MM.1S (cell line): ENCODE data around the gene ADAMTS6.

Source experiments
- DNase-seq: peaks from one replicate; pipeline ENCODE4 v3.0.0-alpha.2; 2015
- H2AFZ ChIP-seq: fragments of 300-600 bp; sonication (generic); 2 replicates; pipeline ENCODE4 v1.6.0; 2016; ENCODE audit warnings: antibody characterized with exemption, low read length
- H3F3A ChIP-seq: fragments of 300-600 bp; sonication (generic); 2 replicates; pipeline ENCODE4 v1.6.1; 2016; ENCODE audit warnings: mild to moderate bottlenecking, antibody characterized with exemption, low read length, moderate library complexity, mixed read lengths; ENCODE audit not compliant: insufficient read depth
- H3K27ac ChIP-seq: fragments of 300-600 bp; sonication (generic); 2 replicates; pipeline ENCODE4 v1.5.1; 2016; ENCODE audit warnings: mild to moderate bottlenecking, low read length
- H3K27me3 ChIP-seq: fragments of 300-600 bp; sonication (generic); replicated peaks from 2 replicates; pipeline ENCODE4 v1.6.0; 2016; ENCODE audit warnings: low read length; ENCODE audit not compliant: insufficient read depth
- H3K36me3 ChIP-seq: fragments of 300-600 bp; sonication (generic); replicated peaks from 2 replicates; pipeline ENCODE4 v1.6.1; 2016; ENCODE audit warnings: mild to moderate bottlenecking, low read length, mixed read lengths; ENCODE audit not compliant: insufficient read depth
- H3K4me1 ChIP-seq: fragments of 300-600 bp; sonication (generic); 2 replicates; pipeline ENCODE4 v1.6.1; 2016; ENCODE audit warnings: low read length, mixed read lengths
- H3K4me2 ChIP-seq: fragments of 300-600 bp; sonication (generic); 2 replicates; pipeline ENCODE4 v1.6.0; 2016; ENCODE audit warnings: low read depth, low read length
- H3K4me3 ChIP-seq: fragments of 300-600 bp; sonication (generic); 2 replicates; pipeline ENCODE4 v1.5.1; 2016; ENCODE audit warnings: low read length, mixed read lengths
- H3K79me2 ChIP-seq: fragments of 300-600 bp; sonication (generic); 2 replicates; pipeline ENCODE4 v1.6.1; 2016; ENCODE audit warnings: mixed run types, low read length, mixed read lengths
- H3K9ac ChIP-seq: fragments of 300-600 bp; sonication (generic); 2 replicates; pipeline ENCODE4 v1.6.1; 2016; ENCODE audit warnings: low read length, mixed read lengths
- H3K9me2 ChIP-seq: fragments of 300-600 bp; sonication (generic); replicated peaks from 2 replicates; pipeline ENCODE4 v1.6.1; 2016; ENCODE audit warnings: mild to moderate bottlenecking, low read length, mixed read lengths; ENCODE audit not compliant: insufficient read depth
- H3K9me3 ChIP-seq: fragments of 300-600 bp; sonication (generic); replicated peaks from 2 replicates; pipeline ENCODE4 v1.6.1; 2016; ENCODE audit warnings: mild to moderate bottlenecking, low read length, mixed read lengths; ENCODE audit not compliant: insufficient read depth
- H4K20me1 ChIP-seq: fragments of 300-600 bp; sonication (generic); 2 replicates; pipeline ENCODE4 v1.6.1; 2016; ENCODE audit warnings: mild to moderate bottlenecking, low read length, moderate library complexity, mixed read lengths; ENCODE audit not compliant: insufficient read depth
- EZH2 ChIP-seq: fragments of 300-600 bp; sonication (generic); optimal IDR thresholded peaks from 2 replicates; pipeline ENCODE3; 2017; ENCODE audit warnings: low read depth, mild to moderate bottlenecking, antibody characterized with exemption, low read length, mixed read lengths
- EZH2phosphoT487 ChIP-seq: fragments of 300-600 bp; sonication (generic); IDR thresholded peaks from 2 replicates; pipeline ENCODE4 v1.6.1; 2018; ENCODE audit warnings: antibody characterized with exemption, low read length
- TF ChIP-seq, protein P1 (sequence below): fragments of 300-600 bp; sonication (generic); IDR thresholded peaks from 2 replicates; pipeline ENCODE4 v1.5.1; 2016; ENCODE audit warnings: antibody characterized with exemption, low read length, mixed read lengths

Gene ADAMTS6

DNA sequence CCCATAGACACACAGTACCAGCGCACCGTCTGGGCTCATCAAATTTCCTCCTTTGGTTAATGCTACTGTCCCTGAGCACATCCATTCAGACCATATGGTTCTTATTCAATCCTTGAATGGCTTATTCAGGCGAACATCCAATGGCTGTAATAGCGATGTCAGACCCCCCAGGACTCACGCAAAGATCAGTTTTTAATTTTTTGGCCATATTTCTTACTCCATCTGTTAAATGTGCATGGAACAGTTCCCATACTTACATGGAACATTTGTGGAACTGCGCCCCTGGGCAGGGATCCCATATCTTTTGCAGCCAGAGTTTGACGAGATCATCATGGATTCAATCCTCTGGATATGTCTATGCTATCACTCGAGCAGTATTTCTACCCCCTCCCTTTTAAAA, 213.2 kb downstream of the ADAMTS6 start:
- H3K27me3 ChIP-seq = no peaks in the 10 kb centered on the region
- TF ChIP-seq EZH2 (no peak), EZH2phosphoT487 (no peak)
- TF ChIP-seq, protein P1, sequence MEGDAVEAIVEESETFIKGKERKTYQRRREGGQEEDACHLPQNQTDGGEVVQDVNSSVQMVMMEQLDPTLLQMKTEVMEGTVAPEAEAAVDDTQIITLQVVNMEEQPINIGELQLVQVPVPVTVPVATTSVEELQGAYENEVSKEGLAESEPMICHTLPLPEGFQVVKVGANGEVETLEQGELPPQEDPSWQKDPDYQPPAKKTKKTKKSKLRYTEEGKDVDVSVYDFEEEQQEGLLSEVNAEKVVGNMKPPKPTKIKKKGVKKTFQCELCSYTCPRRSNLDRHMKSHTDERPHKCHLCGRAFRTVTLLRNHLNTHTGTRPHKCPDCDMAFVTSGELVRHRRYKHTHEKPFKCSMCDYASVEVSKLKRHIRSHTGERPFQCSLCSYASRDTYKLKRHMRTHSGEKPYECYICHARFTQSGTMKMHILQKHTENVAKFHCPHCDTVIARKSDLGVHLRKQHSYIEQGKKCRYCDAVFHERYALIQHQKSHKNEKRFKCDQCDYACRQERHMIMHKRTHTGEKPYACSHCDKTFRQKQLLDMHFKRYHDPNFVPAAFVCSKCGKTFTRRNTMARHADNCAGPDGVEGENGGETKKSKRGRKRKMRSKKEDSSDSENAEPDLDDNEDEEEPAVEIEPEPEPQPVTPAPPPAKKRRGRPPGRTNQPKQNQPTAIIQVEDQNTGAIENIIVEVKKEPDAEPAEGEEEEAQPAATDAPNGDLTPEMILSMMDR = no peak

DNA sequence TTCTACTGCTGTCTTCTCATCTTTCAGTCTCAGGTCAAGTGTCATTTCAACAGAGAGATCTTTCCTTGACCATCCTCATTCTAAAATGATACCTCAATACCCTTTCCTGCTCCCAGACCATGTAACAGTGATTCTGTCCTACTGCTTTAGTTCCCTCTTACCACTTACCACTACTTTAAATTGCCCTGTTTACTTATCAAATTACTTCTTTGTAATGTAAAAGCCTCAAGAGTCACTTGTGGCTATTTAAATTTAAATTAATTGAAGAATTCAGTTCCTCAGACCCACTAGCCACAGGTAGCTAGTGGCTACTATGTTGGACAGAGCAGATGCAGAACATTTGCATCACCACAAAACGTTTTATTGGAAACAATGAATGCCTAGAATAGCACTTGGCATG, 217.3 kb downstream of the ADAMTS6 start:
- Histone ChIP-seq H3K36me3 (no peaks in the 10 kb centered on the region), H3K79me2 (no peaks in the 10 kb centered on the region), H3K9ac (no peak overlapping the region), H3K4me3 (no peak overlapping the region), H2AFZ (no peak overlapping the region), H3K4me2 (no peak overlapping the region), H3K9me2 (no peaks in the 10 kb centered on the region), H3K27ac (no peak overlapping the region), H3K4me1 (no peaks in the 10 kb centered on the region), H4K20me1 (no peaks in the 10 kb centered on the region), H3K27me3 (no peaks in the 10 kb centered on the region), H3F3A (no peaks in the 10 kb centered on the region), H3K9me3 (no peaks in the 10 kb centered on the region)
- TF ChIP-seq EZH2 (no peak), EZH2phosphoT487 (no peak)
- TF ChIP-seq, protein P1 = no peak
- DNase-seq = no peak

More for the DNA sequence above, 213.2 kb downstream of the ADAMTS6 start:
- Histone ChIP-seq H4K20me1 (no peaks in the 10 kb centered on the region), H3K36me3 (no peaks in the 10 kb centered on the region), H3K9me3 (no peaks in the 10 kb centered on the region), H3K9ac (no peak overlapping the region), H3K4me2 (no peak overlapping the region), H3K79me2 (no peaks in the 10 kb centered on the region), H3F3A (no peaks in the 10 kb centered on the region), H2AFZ (no peak overlapping the region), H3K4me1 (no peaks in the 10 kb centered on the region), H3K27ac (no peak overlapping the region), H3K9me2 (no peaks in the 10 kb centered on the region), H3K4me3 (no peak overlapping the region)
- DNase-seq = no peak

DNA sequence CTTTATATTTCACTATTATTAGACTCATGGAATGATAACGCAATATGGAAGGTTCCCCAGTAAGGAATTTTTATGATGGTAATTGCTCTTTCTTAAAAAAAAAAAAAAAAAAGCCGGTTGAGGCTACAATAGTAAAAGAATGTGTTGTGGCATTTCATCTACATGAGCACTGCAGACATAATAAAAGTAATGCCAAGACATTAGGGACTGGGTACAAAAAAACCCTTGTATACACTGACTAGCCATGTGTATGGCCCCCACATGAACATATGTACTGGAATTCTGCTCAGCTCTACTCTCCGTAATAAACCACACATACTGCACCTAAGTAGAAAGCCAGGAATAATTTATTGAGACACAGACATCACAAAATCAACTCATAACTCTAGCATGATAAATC, 218.4 kb downstream of the ADAMTS6 start:
- Histone ChIP-seq H4K20me1 (no peaks in the 10 kb centered on the region), H3K27me3 (no peaks in the 10 kb centered on the region), H3K9me2 (no peaks in the 10 kb centered on the region), H3K4me1 (no peaks in the 10 kb centered on the region), H3K9me3 (no peaks in the 10 kb centered on the region), H2AFZ (no peak overlapping the region), H3F3A (no peaks in the 10 kb centered on the region), H3K9ac (no peak overlapping the region), H3K27ac (no peak overlapping the region), H3K36me3 (no peaks in the 10 kb centered on the region), H3K79me2 (no peaks in the 10 kb centered on the region), H3K4me2 (no peak overlapping the region), H3K4me3 (no peak overlapping the region)
- DNase-seq = no peak
- TF ChIP-seq EZH2phosphoT487 (no peak), EZH2 (no peak)
- TF ChIP-seq, protein P1 = no peak
